Heart right ventricle (tissue), 16 donors: ENCODE measurements around the gene LEMD2. TPM values are rescaled to one million over a fixed set of nuclear protein-coding genes. Genes with fewer than 3 reads are reported as not detected.

Experiments used
- ATAC-seq, 8 donors: fragments of 200-7000 bp; cut with Tn5 transposase; one replicate each; pipeline ENCODE4 v1.9.1; 2020; ENCODE audit warnings: mild to moderate bottlenecking in 8 of 8, moderate library complexity in 8 of 8, moderate number of reproducible peaks in 1 of 8
- DNase-seq, 2 donors: peaks; one replicate each; pipeline ENCODE4 v3.0.0-alpha.2; 2020
- H3K27ac ChIP-seq, 10 donors: fragments of 200-600 bp; sonication (generic) in 2 of 10; one replicate each; pipeline versions ENCODE4 v1.5.0 to v1.8.0; 2020 to 2022; ENCODE audit warnings: mild to moderate bottlenecking in 3 of 10
- H3K27me3 ChIP-seq, 7 donors: fragments of 200-600 bp; one replicate each; pipeline ENCODE4 v1.8.0; 2021 to 2022; ENCODE audit warnings: mild to moderate bottlenecking in 2 of 7
- H3K36me3 ChIP-seq, 9 donors: fragments of 200-600 bp; sonication (generic) in 1 of 9; one replicate each; pipeline versions ENCODE4 v1.5.0 to v1.8.0; 2020 to 2022; ENCODE audit warnings: mild to moderate bottlenecking in 2 of 9
- H3K4me1 ChIP-seq, 9 donors: fragments of 200-600 bp; sonication (generic) in 1 of 9; one replicate each; pipeline versions ENCODE4 v1.5.0 to v1.8.0; 2020 to 2022; ENCODE audit warnings: mild to moderate bottlenecking in 4 of 9
- H3K4me3 ChIP-seq, 10 donors: fragments of 200-600 bp; sonication (generic) in 2 of 10; one replicate each; pipeline versions ENCODE4 v1.5.0 to v1.8.0; 2020 to 2022; ENCODE audit warnings: mild to moderate bottlenecking in 7 of 10, moderate library complexity in 2 of 10
- H3K9me3 ChIP-seq, 11 donors: fragments of 200-600 bp in 10 of 11; sonication (generic) in 2 of 11; one replicate each; pipeline versions ENCODE4 v1.5.0 to v1.8.0; 2013 to 2022; ENCODE audit warnings: mild to moderate bottlenecking in 2 of 11, control low read depth in 1 of 11, moderate library complexity in 1 of 11
- CTCF ChIP-seq, 9 donors: fragments of 200-600 bp; sonication (generic) in 2 of 9; IDR thresholded peaks; one replicate each; pipeline versions ENCODE4 v1.5.0 to v1.8.0; 2021 to 2022; ENCODE audit warnings: antibody characterized with exemption in 9 of 9, mild to moderate bottlenecking in 5 of 9, moderate library complexity in 1 of 9
- WGBS, 2 donors: extraction: QIAGEN DNeasy Blood & Tissue Kit; methylation state at CpG; one replicate each; pipeline ENCODE4 v1.1.7; 2013; ENCODE audit warnings: inconsistent platforms in 1 of 2; 5-methylcytosine and 5-hydroxymethylcytosine counted together
- intact Hi-C, 10 donors: fragments of 100-400 bp; cut with DNase I; formaldehyde crosslinking; loops; one replicate each; pipeline versions ENCODE4 v1.11.1 to v1.14.2; 2022
- polyA plus RNA-seq, 2 donors: library from polyadenylated mRNA; stranded (reverse); fragments of 200-250 nt; gene quantifications; one replicate each; pipeline ENCODE4 v1.2.3, GENCODE V29; 2013
- total RNA-seq, 10 donors: library from RNA; stranded (reverse); fragmentation: NEBNext Ultra II Directional in 3 of 10; extraction: Animal tissue kit (Norgen Biotek cat#: 25700) in 3 of 10; gene quantifications; one replicate each; pipeline versions ENCODE4 v1.2.1 to v1.2.4, GENCODE V29; 2021 to 2023
- donor health status: Arrhythmogenic right ventricular cardiomyopathy.
- donor health status: ischemic (EF 13 %, LVEDD 7.1; RV severe dilation, severe dysfunction).
- donor health status: healthy with polysubstance abuse.
- donor health status: DM: no; HTN: yes; CAD: no.
- donor health status: DM: no; HTN: no; CAD: no.
- donor health status: ischemic (EF 25% LVEDD 6.9; RV normal size, moderate dysfunction).
- donor health status: ischemic (EF 25% LVEDD 5.7; RV mildly dilated, moderate dysfunction).
- donor health status: healthy.
- donor health status: DM: yes; HTN: yes; CAD: no.
- donor health status: Ischemic cardiomyopathy.
- donor health status: ischemic (EF 35%, LVEDD 5.7; RV mildly dilated, moderate dysfunction).
- donor health status: nonischemic (EF 11% LVEDD 7.7; RV severe dilation, severe dysfunction).
- donor health status: DM: yes; HTN: yes; CAD: no.
- donor health status: PGD.
- donor health status: ischemic (EF 29% LVEDD 5.4; RV normal size, mild dysfunction).
- donor health status: nonischemic (EF 23%, LVEDD 6.1; RV moderate dilation, normal function).

The LEMD2 gene
- total and polyA plus RNA-seq, 12 donors, result 18.5 to 45.9 (median 27.0) TPM

- H3K9me3 ChIP-seq, result no peaks in the 10 kb centered on the region
- H3K27ac ChIP-seq, result peak overlapping the region; percentile 14 to 82 (median 71)
- 58 to 65% methylated on average over 2 of the region's 2 CpGs for WGBS, 2 donors
- H3K36me3 ChIP-seq, result no peaks in the 10 kb centered on the region
- TF ChIP-seq CTCF (IDR thresholded peaks at IDR 0.05), result no peak
- DNase-seq (no peak), ATAC-seq (peak in 7 of 8 donors; percentile 6 to 43 (median 22))
- H3K4me1 ChIP-seq, result peaks cover 2 to 30% (median 19%) of the 10 kb centered on the region in 9 donors
- H3K27me3 ChIP-seq, result no peaks in the 10 kb centered on the region
- peak overlapping the region in 1 of 10 donors; percentile 3 for H3K4me3 ChIP-seq
- intact Hi-C loops, result loop anchor here in 8 of 10 donors (5.0 to 10.0 kb wide), 5 partner anchors 39 to 177 kb away; partner anchors contain the start of genes UQCC2 (in 3 of the 8) and BAK1 (in 2 of the 8)
These were observed 27.4 kb downstream of the LEMD2 start for GRCh38 chr6:33761581-33761921.

- H3K27ac ChIP-seq, result no peak overlapping the region
- H3K9me3 ChIP-seq, result no peaks in the 10 kb centered on the region
- no peak for ATAC-seq
- intact Hi-C loops, result loop anchor here in 9 of 10 donors (5.0 to 10.0 kb wide), 6 partner anchors 38 to 175 kb away; partner anchors contain the start of genes UQCC2 (in 4 of the 9) and BAK1 (in 2 of the 9)
- H3K36me3 ChIP-seq, result no peaks in the 10 kb centered on the region
- no peak overlapping the region for H3K4me3 ChIP-seq
- no peaks in the 10 kb centered on the region for H3K27me3 ChIP-seq
- WGBS, 2 donors, result 83 to 84% methylated on average over 9 of the region's 9 CpGs
- DNase-seq, result no peak
- TF ChIP-seq CTCF (IDR thresholded peaks at IDR 0.05), result no peak
- peaks cover 2 to 30% (median 19%) of the 10 kb centered on the region in 9 donors for H3K4me1 ChIP-seq
These were observed 28.9 kb downstream of the LEMD2 start for GRCh38 chr6:33759887-33760629.

- WGBS, 2 donors, result 84 to 89% methylated on average over 7 of the region's 7 CpGs
- Histone ChIP-seq H3K4me1 (peaks cover 2 to 30% (median 19%) of the 10 kb centered on the region in 9 donors), H3K36me3 (no peaks in the 10 kb centered on the region), H3K4me3 (no peak overlapping the region), H3K27me3 (no peaks in the 10 kb centered on the region), H3K27ac (no peak overlapping the region), H3K9me3 (no peaks in the 10 kb centered on the region)
- ATAC-seq (no peak), DNase-seq (no peak)
- intact Hi-C loops, result loop anchor here in 2 of 10 donors (5.0 to 10.0 kb wide), 2 partner anchors 47 to 164 kb away; partner anchors contain the start of gene UQCC2 (in 1 of the 2)
- TF ChIP-seq CTCF (IDR thresholded peaks at IDR 0.05), result no peak
These were observed 30.1 kb downstream of the LEMD2 start for GRCh38 chr6:33758815-33759216.

GRCh38 chr6:33757906-33758305, 31.0 kb downstream of the LEMD2 start:
- intact Hi-C loops, result loop anchor here in 2 of 10 donors (5.0 to 10.0 kb wide), 2 partner anchors 46 to 163 kb away; partner anchors contain the start of gene UQCC2 (in 1 of the 2)
- ATAC-seq, result no peak
- no peak for DNase-seq
- Histone ChIP-seq H3K27ac (no peak overlapping the region), H3K36me3 (no peaks in the 10 kb centered on the region), H3K4me1 (peaks cover 2 to 28% (median 19%) of the 10 kb centered on the region in 9 donors), H3K4me3 (no peak overlapping the region), H3K27me3 (no peaks in the 10 kb centered on the region), H3K9me3 (no peaks in the 10 kb centered on the region)
- no peak for TF ChIP-seq CTCF (IDR thresholded peaks at IDR 0.05)
- WGBS, 2 donors, result 82 to 86% methylated on average over 10 of the region's 10 CpGs
